DMS114 treated with DMSO at 0.1 percent for 48 hours (cell line): Measurements from ENCODE around the gene SPATS2.

ENCODE experiments used
- DNase-seq: peaks from one replicate; lab custom pipeline; 2025; ENCODE audit not compliant: unreplicated experiment; lab: John Stamatoyannopoulos, UW

Gene SPATS2

DNA sequence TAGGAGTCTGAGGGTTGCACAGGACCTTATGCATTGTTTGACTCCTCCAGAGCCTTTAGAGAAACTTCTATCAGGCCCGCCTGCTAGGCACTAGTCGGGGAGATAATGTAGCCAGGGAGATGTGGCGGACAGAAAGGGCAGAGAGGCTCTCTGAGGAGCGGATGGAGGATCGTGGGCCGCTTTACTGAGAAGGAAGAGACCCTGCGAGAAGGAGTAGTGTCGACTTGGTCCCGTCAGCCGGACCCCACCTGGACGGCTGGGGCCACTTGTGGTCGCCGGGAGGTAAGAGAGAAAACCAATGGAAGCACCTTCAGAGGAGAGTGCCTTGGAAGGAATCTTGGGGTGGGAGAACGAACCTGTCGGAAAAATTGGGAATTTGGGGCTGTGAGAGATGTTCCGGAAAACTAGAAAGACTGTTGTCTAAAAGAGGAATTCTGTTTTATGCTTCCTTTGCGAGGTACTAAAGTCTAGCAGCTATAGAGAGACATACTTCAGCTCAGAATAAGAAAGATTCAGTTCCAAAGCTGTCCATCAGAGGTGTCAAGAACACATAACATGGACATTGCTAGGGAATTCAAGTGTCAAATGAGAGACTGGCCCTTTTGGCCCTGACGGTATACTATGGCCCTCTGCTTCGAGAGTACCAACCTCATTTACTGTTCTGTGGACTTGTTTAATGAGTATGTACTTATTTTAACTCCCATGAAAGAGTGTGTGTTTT, 201.3 kb downstream of the SPATS2 start:
- no peak for DNase-seq
